OCI-LY1 (cell line): Measurements from ENCODE around the gene FAM151A.

ENCODE experiments used
- H2AFZ ChIP-seq: fragments of 200-600 bp; sonication (generic), shearing (Covaris generic); 2 replicates; pipeline ENCODE4 v1.6.0; 2014; ENCODE audit warnings: antibody characterized with exemption, mild to moderate bottlenecking, low read length
- H3F3A ChIP-seq: fragments of 200-600 bp; sonication (generic), shearing (Covaris generic); 2 replicates; pipeline ENCODE4 v1.6.0; 2014; ENCODE audit warnings: mild to moderate bottlenecking, antibody characterized with exemption, low read length, moderate library complexity; ENCODE audit not compliant: insufficient read depth
- H3K27ac ChIP-seq: fragments of 200-600 bp; sonication (generic); 2 replicates; pipeline ENCODE4 v1.5.1; 2014; ENCODE audit warnings: low read length, mixed run types, mild to moderate bottlenecking, low read depth; ENCODE audit not compliant: poor library complexity, severe bottlenecking
- H3K27me3 ChIP-seq: fragments of 200-600 bp; sonication (generic); 2 replicates; pipeline ENCODE4 v1.6.0; 2014; ENCODE audit warnings: antibody characterized with exemption, mild to moderate bottlenecking, low read length, moderate library complexity; ENCODE audit not compliant: insufficient read depth
- H3K36me3 ChIP-seq: fragments of 200-600 bp; sonication (generic); 2 replicates; pipeline ENCODE4 v1.6.1; 2014; ENCODE audit warnings: mild to moderate bottlenecking, antibody characterized with exemption, low read length, moderate library complexity, mixed read lengths; ENCODE audit not compliant: insufficient read depth
- H3K4me1 ChIP-seq: fragments of 200-600 bp; sonication (generic); 2 replicates; pipeline ENCODE4 v1.5.1; 2014; ENCODE audit warnings: mild to moderate bottlenecking, low read length, moderate library complexity; ENCODE audit not compliant: insufficient read depth, severe bottlenecking
- H3K4me2 ChIP-seq: fragments of 200-600 bp; sonication (generic), shearing (Covaris generic); 2 replicates; pipeline ENCODE4 v1.6.1; 2014; ENCODE audit warnings: low read length
- H3K4me3 ChIP-seq: fragments of 200-600 bp; sonication (generic); 2 replicates; pipeline ENCODE4 v1.5.1; 2014; ENCODE audit warnings: low read length, low read depth, mild to moderate bottlenecking, mixed read lengths; ENCODE audit not compliant: poor library complexity, severe bottlenecking
- H3K79me2 ChIP-seq: fragments of 200-600 bp; shearing (Covaris generic); 2 replicates; pipeline ENCODE4 v1.6.1; 2016; ENCODE audit warnings: mixed run types, low read length, mixed read lengths; ENCODE audit not compliant: insufficient read depth
- H3K9ac ChIP-seq: fragments of 200-600 bp; sonication (generic), shearing (Covaris generic); 2 replicates; pipeline ENCODE4 v1.6.1; 2014; ENCODE audit warnings: mild to moderate bottlenecking, low read length, mixed read lengths
- H3K9me2 ChIP-seq: fragments of 200-600 bp; sonication (generic), shearing (Covaris generic); 2 replicates; pipeline ENCODE4 v1.6.1; 2014; ENCODE audit warnings: low read depth, mild to moderate bottlenecking, low read length, mixed read lengths
- H3K9me3 ChIP-seq: fragments of 200-600 bp; shearing (Covaris generic); 2 replicates; pipeline ENCODE4 v1.6.1; 2014; ENCODE audit warnings: low read length, mixed read lengths
- H4K20me1 ChIP-seq: fragments of 200-600 bp; sonication (generic), shearing (Covaris generic); 2 replicates; pipeline ENCODE4 v1.6.0; 2016; ENCODE audit warnings: mild to moderate bottlenecking, low read length; ENCODE audit not compliant: insufficient read depth
- EZH2 ChIP-seq: fragments of 200-600 bp; sonication (generic), shearing (Covaris generic); IDR thresholded peaks from 2 replicates; pipeline ENCODE4 v1.8.0; 2017; ENCODE audit warnings: borderline replicate concordance, mixed run types, mild to moderate bottlenecking, antibody characterized with exemption, low read length, moderate library complexity, mixed read lengths
- TF ChIP-seq, protein P1 (sequence below): fragments of 200-600 bp; sonication (generic), shearing (Covaris generic); IDR thresholded peaks from 2 replicates; pipeline ENCODE4 v1.5.1; 2017; ENCODE audit warnings: mild to moderate bottlenecking, antibody characterized with exemption, low read length, moderate library complexity, mixed read lengths

Gene FAM151A

DNA sequence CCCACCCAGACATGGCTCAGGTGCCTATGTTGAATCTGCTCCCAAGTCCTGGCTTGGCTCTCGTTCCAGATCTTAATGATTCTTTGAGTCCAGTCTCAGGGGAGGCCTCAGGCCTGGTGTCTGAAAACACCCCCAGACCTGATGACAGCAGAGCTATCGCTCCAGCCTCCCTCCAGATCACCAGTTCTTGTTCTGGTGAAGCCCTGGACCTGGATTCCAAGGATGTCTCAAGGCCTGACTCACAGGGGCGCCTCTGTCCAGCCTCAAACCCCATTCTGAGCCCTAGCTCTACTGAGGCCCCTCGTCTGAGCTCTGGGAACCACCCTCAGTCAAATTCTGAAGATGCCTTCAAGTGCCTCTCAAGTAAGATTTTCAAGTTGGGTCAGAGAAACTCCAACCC, 29.7 kb upstream of the FAM151A start:
- Histone ChIP-seq H4K20me1 (no peaks in the 10 kb centered on the region), H3K27me3 (no peaks in the 10 kb centered on the region), H3K36me3 (no peaks in the 10 kb centered on the region), H3K9me2 (no peaks in the 10 kb centered on the region), H3K9me3 (0 out of 2 replicates have a peak, but pooled peaks cover 1% of the 10 kb centered on the region), H2AFZ (no peak overlapping the region), H3K27ac (no peak overlapping the region), H3K4me1 (no peaks in the 10 kb centered on the region), H3K4me2 (no peak overlapping the region), H3F3A (no peaks in the 10 kb centered on the region), H3K9ac (no peak overlapping the region), H3K4me3 (no peak overlapping the region), H3K79me2 (no peaks in the 10 kb centered on the region)
- no peak for TF ChIP-seq EZH2
- TF ChIP-seq, protein P1, sequence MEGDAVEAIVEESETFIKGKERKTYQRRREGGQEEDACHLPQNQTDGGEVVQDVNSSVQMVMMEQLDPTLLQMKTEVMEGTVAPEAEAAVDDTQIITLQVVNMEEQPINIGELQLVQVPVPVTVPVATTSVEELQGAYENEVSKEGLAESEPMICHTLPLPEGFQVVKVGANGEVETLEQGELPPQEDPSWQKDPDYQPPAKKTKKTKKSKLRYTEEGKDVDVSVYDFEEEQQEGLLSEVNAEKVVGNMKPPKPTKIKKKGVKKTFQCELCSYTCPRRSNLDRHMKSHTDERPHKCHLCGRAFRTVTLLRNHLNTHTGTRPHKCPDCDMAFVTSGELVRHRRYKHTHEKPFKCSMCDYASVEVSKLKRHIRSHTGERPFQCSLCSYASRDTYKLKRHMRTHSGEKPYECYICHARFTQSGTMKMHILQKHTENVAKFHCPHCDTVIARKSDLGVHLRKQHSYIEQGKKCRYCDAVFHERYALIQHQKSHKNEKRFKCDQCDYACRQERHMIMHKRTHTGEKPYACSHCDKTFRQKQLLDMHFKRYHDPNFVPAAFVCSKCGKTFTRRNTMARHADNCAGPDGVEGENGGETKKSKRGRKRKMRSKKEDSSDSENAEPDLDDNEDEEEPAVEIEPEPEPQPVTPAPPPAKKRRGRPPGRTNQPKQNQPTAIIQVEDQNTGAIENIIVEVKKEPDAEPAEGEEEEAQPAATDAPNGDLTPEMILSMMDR, result no peak

DNA sequence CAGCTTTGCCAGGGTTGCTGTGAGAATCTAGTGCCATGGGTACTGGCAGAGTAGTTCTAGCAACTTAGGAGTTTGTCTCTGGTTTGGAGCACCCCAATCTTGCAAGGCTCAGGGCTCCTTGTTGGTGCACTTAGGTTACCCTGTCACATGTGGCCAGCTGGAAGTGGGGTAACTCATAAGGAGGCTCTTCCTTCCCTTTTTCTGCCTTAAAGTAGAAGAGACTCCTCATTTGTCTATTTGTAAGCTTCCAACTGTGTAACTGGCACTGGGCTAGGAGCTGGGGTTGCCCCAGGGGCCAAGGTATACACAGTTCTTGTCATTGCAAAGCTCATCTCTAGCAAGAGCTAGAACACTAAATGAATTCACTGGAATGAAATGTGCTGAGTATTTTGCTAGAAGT, 28.8 kb upstream of the FAM151A start:
- TF ChIP-seq, protein P1, result no peak
- no peak for TF ChIP-seq EZH2

DNA sequence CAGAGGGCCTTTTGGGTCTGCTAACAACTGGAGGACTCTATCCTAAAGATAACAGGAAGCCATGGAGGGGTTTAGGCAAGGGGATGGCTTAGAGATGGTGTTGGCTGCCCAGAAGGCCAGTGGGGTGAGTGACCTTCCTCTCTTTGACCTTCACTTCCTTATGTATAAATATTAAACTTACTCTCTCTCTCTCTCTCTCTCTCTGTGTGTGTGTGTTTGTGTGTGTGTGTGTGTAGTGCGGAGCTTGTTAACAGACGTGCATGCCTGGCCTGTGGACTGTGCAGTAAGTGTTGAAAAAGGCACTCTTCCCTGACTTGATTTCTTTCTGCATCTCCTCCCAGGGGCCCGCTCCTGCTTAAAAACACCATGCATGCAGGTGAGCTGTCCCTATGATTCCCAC, 28.3 kb upstream of the FAM151A start:
- Histone ChIP-seq H3K9ac (no peak overlapping the region), H3K4me2 (no peak overlapping the region), H2AFZ (no peak overlapping the region), H3K36me3 (no peaks in the 10 kb centered on the region), H3K4me3 (no peak overlapping the region), H3K4me1 (no peaks in the 10 kb centered on the region), H3K27me3 (no peaks in the 10 kb centered on the region), H3K9me3 (no peaks in the 10 kb centered on the region), H3K9me2 (no peaks in the 10 kb centered on the region), H3F3A (no peaks in the 10 kb centered on the region), H3K79me2 (no peaks in the 10 kb centered on the region), H3K27ac (no peak overlapping the region), H4K20me1 (no peaks in the 10 kb centered on the region)
- TF ChIP-seq, protein P1, result no peak
- no peak for TF ChIP-seq EZH2

More for the DNA sequence above, 28.8 kb upstream of the FAM151A start:
- no peak overlapping the region for H3K4me2 ChIP-seq
- H3K27ac ChIP-seq, result no peak overlapping the region
- no peaks in the 10 kb centered on the region for H3K4me1 ChIP-seq
- no peaks in the 10 kb centered on the region for H3K9me3 ChIP-seq
- no peak overlapping the region for H2AFZ ChIP-seq
- H3K4me3 ChIP-seq, result no peak overlapping the region
- H3K79me2 ChIP-seq, result no peaks in the 10 kb centered on the region
- no peak overlapping the region for H3K9ac ChIP-seq
- no peaks in the 10 kb centered on the region for H3K9me2 ChIP-seq
- no peaks in the 10 kb centered on the region for H3F3A ChIP-seq
- H4K20me1 ChIP-seq, result no peaks in the 10 kb centered on the region
- no peaks in the 10 kb centered on the region for H3K27me3 ChIP-seq
- no peaks in the 10 kb centered on the region for H3K36me3 ChIP-seq
